K562 (cell line): ENCODE results near the gene BST1. TPM values are rescaled to one million over a fixed set of nuclear protein-coding genes. Genes with fewer than 3 reads are reported as not detected.

Source experiments
- ARHGAP35 ChIP-seq: fragments of 450-650 bp; IDR thresholded peaks from 2 replicates; pipeline ENCODE4 v1.6.1; 2018; ENCODE audit not compliant: partially characterized antibody
- BRCA1 ChIP-seq, 2 experiments: fragments of 450-650 bp in 1 of 2; sonication (generic) in 1 of 2; formaldehyde crosslinking in 1 of 2; IDR thresholded peaks; 2 replicates each; pipeline versions ENCODE4 v1.5.0 to v1.6.1; 2017 to 2020; ENCODE audit warnings: mild to moderate bottlenecking in 1 of 2, missing genetic modification reagents in 1 of 2
- CHD7 ChIP-seq: fragments of 200-600 bp; sonication (generic); IDR thresholded peaks from one replicate; pipeline ENCODE4 v1.6.1; 2012; ENCODE audit warnings: mild to moderate bottlenecking, low read depth, low read length, inconsistent platforms
- MAFK ChIP-seq: IDR thresholded peaks from 2 replicates; pipeline ENCODE4 v1.6.1; 2011; ENCODE audit warnings: low read length, improper control_type of control experiment
- TCF7 ChIP-seq: sonication (generic); IDR thresholded peaks from 2 replicates; pipeline ENCODE4 v1.6.1; 2016; ENCODE audit warnings: antibody characterized with exemption, borderline replicate concordance
- polyA plus RNA-seq, 8 experiments: library from polyadenylated mRNA; depleted of rRNA in 4 of 8; stranded (reverse) in 5 of 8; unstranded in 3 of 8; fragments of >200 nt; fragmentation: Nextera tagmentation in 2 of 8; fragmentation: Illumina TruSeq in 1 of 8; extraction: Ambion mirVana in 2 of 8; extraction: Trizol in 1 of 8; gene quantifications; 2 replicates each; pipeline versions ENCODE4 v1.2.1 to v1.2.3, GENCODE V29; 2011 to 2014; ENCODE audit warnings: inconsistent platforms in 1 of 8, missing spikeins in 1 of 8
- total RNA-seq, 7 experiments: library from RNA; depleted of rRNA in 6 of 7; stranded (reverse); fragments of >200 nt in 6 of 7; fragmentation: Illumina TruSeq in 2 of 7; extraction: Trizol in 2 of 7; gene quantifications; 2 replicates each; pipeline versions ENCODE4 v1.2.1 to v1.2.3, GENCODE V29; 2011 to 2021; ENCODE audit warnings: low replicate concordance in 1 of 7

Gene BST1
- total and polyA plus RNA-seq, 9 of the 15 experiments (the other 6 are each of a cell fraction or from before 2014, with no cell fraction given), result 0.04 to 0.38 (median 0.07) TPM; not detected in 6

- TF ChIP-seq CHD7 (no peak), BRCA1 (IDR thresholded peaks at IDR 0.05) (no peak), BRCA1 (CRISPR knock-in tag; IDR thresholded peaks at IDR 0.05) (no peak), TCF7 (no peak), ARHGAP35 (no peak), MAFK (no peak)
These were observed 68.6 kb downstream of the BST1 start (continued) for GRCh38 chr4:15771216-15772058.
